ENCODE data around the gene PDK1.

DNA sequence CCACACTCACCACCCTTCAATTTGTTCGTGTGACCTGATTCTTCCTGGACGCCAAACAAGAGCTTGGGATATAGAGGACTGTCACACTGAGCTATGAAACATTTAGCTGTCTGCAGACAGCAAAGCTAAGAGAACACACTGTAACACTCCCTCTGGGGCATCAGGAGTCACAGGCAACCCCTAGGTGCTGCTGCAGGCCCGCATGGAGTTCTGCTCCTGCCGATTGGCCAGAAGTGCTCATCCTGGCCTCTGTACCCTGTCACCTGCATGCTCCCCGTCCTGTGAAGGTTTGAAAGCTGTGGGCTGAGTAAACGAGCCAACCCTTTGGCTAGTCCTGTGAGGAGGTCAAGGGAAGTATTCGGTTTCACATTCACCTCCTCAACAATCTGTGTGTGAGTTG, 73.7 kb downstream of the PDK1 start:
- TF ChIP-seq, protein P1, sequence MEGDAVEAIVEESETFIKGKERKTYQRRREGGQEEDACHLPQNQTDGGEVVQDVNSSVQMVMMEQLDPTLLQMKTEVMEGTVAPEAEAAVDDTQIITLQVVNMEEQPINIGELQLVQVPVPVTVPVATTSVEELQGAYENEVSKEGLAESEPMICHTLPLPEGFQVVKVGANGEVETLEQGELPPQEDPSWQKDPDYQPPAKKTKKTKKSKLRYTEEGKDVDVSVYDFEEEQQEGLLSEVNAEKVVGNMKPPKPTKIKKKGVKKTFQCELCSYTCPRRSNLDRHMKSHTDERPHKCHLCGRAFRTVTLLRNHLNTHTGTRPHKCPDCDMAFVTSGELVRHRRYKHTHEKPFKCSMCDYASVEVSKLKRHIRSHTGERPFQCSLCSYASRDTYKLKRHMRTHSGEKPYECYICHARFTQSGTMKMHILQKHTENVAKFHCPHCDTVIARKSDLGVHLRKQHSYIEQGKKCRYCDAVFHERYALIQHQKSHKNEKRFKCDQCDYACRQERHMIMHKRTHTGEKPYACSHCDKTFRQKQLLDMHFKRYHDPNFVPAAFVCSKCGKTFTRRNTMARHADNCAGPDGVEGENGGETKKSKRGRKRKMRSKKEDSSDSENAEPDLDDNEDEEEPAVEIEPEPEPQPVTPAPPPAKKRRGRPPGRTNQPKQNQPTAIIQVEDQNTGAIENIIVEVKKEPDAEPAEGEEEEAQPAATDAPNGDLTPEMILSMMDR (conservative IDR thresholded peaks at IDR 0.05), result no peak
- no peak for TF ChIP-seq EZH2 (IDR thresholded peaks at IDR 0.05; ENCODE audit: low read depth)
